Bronchial epithelial cell (primary cell): ENCODE results near the gene AKR1C2. TPM values are rescaled to one million over a fixed set of nuclear protein-coding genes. Genes with fewer than 3 reads are reported as not detected.
"Not testable (repeated sequence)": the region's sequence is repeated elsewhere in the genome, so short reads cannot be mapped to it uniquely, and the experiment has no call there.

Experiments
- DNase-seq: peaks from one replicate; pipeline ENCODE4 v3.0.0-alpha.2; 2010; ENCODE audit warnings: low read depth
- FAIRE-seq: peaks from 2 replicates; lab custom pipeline; 2011; peaks lifted over from hg19 to GRCh38; lab: Jason Lieb, UNC
- H3K27me3 ChIP-seq: 2 replicates; pipeline ENCODE4 v1.5.1; 2011; ENCODE audit warnings: low read length; ENCODE audit not compliant: control insufficient read depth, insufficient read depth
- H3K36me3 ChIP-seq: 2 replicates; pipeline ENCODE4 v1.5.1; 2011; ENCODE audit warnings: low read length; ENCODE audit not compliant: control insufficient read depth, insufficient read depth
- H3K4me3 ChIP-seq: 2 replicates; pipeline ENCODE4 v1.5.1; 2011; ENCODE audit warnings: mild to moderate bottlenecking, low read depth, low read length, control low read depth
- total RNA-seq: library from RNA; depleted of rRNA; stranded (reverse); fragments of >200 nt; gene quantifications from 2 replicates; pipeline ENCODE4 v1.2.1, GENCODE V29; 2014
- TF ChIP-seq, protein P1 (sequence below): IDR thresholded peaks from 2 replicates; pipeline ENCODE4 v1.5.1; 2011; ENCODE audit warnings: mild to moderate bottlenecking, moderate library complexity, low read length, control low read depth, inconsistent platforms; ENCODE audit not compliant: insufficient read depth, severe bottlenecking

Gene AKR1C2
- total RNA-seq, 1 donor from 2014 or later = 191 TPM

DNA sequence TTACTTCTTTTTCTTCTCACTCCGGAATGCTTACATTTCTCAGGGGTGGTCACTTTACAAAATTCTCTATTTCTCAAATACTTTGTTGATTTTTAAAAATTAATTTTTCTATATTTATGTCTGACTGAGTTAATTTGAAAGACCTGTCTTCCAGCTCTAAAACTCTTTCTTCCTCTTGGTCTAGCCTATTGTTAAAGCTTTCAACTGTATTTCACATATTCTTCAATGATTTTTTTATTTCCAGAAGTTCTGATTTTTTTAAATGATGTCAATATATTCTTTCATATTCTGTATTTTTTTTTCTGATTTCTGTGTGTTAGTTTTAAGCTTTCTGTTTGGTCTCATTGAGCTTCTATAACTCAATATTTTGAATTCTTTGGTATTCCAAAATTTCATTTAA is 27.3 kb upstream of the AKR1C2 start:
- no peaks in the 10 kb centered on the region for H3K36me3 ChIP-seq
- FAIRE-seq = no peak

DNA sequence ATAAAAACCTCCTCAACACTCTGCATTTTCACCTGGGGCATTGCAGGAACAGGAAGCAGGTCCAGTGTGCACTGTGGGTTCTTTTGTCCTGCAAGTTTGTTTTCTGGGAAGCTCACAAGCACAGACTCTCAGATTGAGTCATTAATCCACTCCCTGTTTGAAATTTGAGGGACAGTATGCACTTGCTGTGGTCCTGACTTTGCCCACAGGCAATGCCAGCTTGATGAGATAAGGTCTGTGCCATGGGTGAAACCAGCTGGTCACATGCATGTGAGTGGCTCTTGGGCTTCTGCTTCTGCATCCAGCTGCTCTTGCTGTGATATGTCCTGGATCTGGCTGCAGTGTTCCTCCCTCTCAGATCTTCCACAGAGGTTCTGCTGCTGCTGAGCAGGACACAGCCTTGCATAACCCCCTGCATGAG is 21.8 kb upstream of the AKR1C2 start:
- FAIRE-seq, H3K27me3 ChIP-seq: not testable (repeated sequence)
- DNase-seq = peak; percentile 46

More for the DNA sequence above, 27.3 kb upstream of the AKR1C2 start:
- no peak overlapping the region for H3K4me3 ChIP-seq
- DNase-seq = no peak
- no peaks in the 10 kb centered on the region for H3K27me3 ChIP-seq
- TF ChIP-seq, protein P1, sequence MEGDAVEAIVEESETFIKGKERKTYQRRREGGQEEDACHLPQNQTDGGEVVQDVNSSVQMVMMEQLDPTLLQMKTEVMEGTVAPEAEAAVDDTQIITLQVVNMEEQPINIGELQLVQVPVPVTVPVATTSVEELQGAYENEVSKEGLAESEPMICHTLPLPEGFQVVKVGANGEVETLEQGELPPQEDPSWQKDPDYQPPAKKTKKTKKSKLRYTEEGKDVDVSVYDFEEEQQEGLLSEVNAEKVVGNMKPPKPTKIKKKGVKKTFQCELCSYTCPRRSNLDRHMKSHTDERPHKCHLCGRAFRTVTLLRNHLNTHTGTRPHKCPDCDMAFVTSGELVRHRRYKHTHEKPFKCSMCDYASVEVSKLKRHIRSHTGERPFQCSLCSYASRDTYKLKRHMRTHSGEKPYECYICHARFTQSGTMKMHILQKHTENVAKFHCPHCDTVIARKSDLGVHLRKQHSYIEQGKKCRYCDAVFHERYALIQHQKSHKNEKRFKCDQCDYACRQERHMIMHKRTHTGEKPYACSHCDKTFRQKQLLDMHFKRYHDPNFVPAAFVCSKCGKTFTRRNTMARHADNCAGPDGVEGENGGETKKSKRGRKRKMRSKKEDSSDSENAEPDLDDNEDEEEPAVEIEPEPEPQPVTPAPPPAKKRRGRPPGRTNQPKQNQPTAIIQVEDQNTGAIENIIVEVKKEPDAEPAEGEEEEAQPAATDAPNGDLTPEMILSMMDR = no peak

DNA sequence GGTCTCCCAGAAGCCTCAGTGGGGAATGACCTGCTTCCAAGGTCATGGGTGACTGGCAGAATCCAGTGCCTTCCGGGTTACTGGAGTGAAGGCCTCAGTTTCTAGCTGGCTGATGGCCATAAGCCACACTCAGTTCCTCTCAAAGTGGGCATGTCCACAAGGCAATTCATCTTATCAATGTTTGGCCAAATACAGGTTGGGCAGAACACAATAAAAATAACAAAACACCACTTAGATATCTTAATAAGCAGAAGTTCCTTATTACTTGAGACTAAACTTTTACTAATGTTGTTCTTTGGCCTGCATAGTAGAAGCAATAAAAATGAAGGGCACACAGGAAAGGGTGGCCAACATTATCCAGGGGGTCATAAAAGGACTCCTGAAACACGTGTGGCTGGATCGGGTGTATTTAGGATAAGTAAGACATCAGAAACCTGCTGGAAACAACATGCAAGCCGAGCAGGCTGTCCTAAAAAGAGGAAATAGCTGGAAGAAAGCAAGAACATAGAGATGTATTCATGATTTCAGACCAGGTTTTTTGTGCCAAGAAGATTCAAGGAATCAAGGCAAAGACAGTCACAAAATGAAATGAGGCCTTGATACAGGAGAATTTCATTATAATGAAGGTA is 19.6 kb upstream of the AKR1C2 start:
- TF ChIP-seq, protein P1 = no peak
- DNase-seq (no peak), FAIRE-seq (no peak)
- H3K27me3 ChIP-seq = no peaks in the 10 kb centered on the region
- H3K4me3 ChIP-seq = no peak overlapping the region
- no peaks in the 10 kb centered on the region for H3K36me3 ChIP-seq

More for the DNA sequence above, 21.8 kb upstream of the AKR1C2 start:
- H3K36me3 ChIP-seq, H3K4me3 ChIP-seq: not testable (repeated sequence)

DNA sequence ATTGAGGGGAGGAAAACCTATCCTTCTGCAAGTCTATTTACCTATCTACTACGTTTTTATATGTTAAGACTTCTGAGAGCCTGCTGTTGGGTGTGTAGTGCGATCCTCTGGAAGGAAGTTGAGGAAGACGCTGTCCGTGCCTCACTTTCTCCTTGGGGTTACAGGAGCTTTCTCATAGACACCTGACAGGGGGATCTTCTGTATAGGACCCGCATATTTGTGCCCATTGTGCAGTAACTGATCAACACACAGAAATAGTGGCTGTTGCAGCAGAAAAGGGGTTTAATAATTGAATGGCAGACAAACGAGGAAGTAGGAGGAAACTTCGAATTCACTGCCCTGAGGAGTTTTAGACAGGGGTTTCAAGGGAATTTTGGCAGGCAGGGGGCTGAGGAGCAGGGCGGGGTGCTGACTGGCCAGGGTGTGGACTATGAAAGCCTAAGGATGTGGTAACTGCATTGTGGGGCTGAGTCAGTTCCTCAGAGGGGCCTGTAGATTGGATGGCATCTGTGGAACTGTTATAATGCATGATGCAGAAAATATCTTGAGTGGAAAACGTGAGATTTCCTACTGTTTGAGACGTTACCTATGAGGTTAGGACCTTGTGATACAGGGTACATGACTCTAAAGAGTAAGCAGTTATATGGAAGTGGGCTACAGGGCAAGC is 18.1 kb upstream of the AKR1C2 start:
- FAIRE-seq, DNase-seq, H3K27me3 ChIP-seq, H3K4me3 ChIP-seq, H3K36me3 ChIP-seq: not testable (repeated sequence)

DNA sequence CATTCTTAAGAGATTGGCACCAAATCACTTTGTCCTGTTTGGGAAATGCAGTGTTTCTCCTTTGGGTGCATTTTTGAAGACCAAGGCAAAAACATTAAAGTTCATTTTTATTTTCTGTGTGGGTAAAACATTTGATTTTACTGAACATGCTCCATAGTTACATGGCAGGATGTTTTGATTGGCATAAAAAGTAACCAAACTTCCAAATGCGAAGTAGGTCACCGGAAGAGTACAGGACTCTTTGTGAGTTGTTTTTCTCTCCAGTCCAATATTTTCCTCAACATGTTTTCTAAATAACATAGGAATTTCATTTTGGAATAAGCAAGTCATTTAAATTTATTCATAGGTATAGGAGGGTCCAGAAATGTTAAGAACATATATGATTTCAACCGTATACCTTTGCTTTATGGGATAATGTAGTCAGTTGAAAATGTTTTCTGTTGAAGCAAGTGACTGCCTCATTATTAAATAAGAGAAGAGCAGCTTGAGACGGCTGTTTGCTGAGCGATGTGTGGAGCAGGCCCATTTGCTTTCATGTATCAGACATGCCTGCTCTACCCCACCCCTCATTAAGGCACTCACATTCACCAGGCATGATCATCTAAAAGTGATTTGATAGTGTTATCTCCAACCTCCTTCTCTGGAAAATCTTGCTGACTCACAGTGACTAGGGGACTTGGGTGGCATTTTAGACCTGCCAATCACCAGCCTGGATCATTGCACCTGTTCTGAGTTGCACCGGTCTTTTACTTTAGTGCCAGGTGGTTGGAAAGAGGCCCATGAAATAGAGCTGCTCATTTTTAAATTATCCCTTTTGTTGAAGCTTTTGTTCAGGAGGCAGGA is 16.3 kb upstream of the AKR1C2 start:
- not testable (repeated sequence) for H3K4me3 ChIP-seq, H3K36me3 ChIP-seq, DNase-seq, FAIRE-seq, H3K27me3 ChIP-seq

DNA sequence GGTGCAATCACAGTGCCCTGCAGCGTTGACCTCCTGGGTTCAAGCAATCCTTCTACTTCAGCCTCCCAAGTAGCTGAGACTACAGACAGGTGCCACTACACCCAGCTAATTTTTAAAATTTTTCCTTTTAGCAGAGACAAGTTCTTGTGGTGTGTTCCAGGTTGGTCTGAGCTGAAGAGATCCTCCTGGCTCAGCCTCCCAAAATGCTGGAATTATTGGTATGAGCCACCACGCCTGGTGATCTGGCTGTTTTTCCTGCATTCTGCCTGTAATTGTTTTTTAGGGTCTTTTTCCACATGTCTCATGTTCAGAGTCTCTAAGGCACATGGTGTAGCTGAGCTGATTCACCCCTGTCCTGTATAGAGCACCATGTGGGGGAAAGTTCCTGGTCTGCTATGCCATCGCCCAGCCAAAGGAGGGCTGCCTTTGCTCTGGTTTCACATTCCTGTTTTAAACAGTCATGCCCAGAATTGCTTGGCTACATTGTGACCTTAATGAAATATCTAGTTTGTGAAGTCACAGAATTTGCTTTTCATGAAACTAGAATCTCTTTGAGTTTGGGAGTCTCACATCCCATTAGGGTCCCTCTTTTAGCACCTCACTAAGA is 15.1 kb upstream of the AKR1C2 start:
- FAIRE-seq, H3K36me3 ChIP-seq, H3K27me3 ChIP-seq, H3K4me3 ChIP-seq: not testable (repeated sequence)
- peak; percentile 77 for DNase-seq

DNA sequence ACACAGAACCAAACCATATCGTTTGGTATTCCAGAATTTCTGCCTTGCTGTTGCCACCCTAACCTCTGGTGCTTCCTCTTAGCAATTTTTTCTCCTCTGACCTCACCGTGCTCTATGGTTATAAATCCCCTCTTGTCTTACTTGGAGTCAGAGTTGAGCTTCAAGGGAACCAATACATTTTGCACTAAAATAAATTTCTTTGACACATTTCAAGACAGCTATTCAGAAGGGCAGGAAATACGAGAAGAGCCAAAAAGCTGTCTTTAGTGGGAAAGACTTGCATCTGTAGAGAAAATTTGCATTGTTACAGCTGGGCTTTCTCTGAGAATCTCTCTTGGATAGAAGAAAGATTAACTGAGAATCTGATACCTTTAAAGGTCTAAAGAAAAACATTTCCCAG is 14.5 kb upstream of the AKR1C2 start:
- no peak overlapping the region for H3K4me3 ChIP-seq
- no peak for FAIRE-seq
- TF ChIP-seq, protein P1 = no peak

More for the DNA sequence above, 14.5 kb upstream of the AKR1C2 start:
- no peaks in the 10 kb centered on the region for H3K36me3 ChIP-seq
- H3K27me3 ChIP-seq = no peaks in the 10 kb centered on the region
- DNase-seq = no peak
